HG03432 (cell line): Measurements from ENCODE around the gene INTS15.

Experiments used
- ATAC-seq: cut with Tn5 transposase; IDR thresholded peaks from one replicate; pipeline ENCODE4 v1.9.1; 2021; ENCODE audit warnings: mild to moderate bottlenecking, moderate library complexity; ENCODE audit not compliant: unreplicated experiment

INTS15 gene

DNA sequence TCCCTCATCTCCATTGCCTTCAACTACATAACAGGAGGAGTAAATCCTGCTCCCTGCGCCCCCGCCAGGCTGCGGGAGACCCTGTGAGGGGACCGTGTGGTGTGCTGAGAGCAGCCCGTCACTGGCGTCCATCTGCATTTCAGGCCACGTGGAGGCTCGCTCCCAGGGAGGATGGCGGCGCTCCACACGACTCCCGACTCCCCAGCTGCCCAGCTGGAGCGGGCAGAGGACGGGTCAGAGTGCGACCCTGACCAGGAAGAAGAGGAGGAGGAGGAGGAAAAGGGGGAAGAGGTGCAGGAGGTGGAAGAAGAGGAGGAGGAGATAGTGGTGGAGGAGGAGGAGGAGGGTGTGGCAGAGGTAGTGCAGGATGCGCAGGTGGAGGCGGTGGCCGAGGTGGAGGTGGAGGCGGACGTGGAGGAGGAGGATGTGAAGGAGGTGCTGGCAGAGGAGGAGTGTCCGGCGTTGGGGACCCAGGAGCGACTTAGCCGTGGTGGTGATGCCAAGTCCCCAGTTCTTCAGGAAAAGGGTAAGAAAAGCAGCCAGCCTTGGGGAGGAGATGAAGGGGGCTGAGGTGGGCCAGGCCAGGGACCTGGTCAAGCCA, 52.5 kb downstream of the INTS15 start:
- ATAC-seq = no peak

DNA sequence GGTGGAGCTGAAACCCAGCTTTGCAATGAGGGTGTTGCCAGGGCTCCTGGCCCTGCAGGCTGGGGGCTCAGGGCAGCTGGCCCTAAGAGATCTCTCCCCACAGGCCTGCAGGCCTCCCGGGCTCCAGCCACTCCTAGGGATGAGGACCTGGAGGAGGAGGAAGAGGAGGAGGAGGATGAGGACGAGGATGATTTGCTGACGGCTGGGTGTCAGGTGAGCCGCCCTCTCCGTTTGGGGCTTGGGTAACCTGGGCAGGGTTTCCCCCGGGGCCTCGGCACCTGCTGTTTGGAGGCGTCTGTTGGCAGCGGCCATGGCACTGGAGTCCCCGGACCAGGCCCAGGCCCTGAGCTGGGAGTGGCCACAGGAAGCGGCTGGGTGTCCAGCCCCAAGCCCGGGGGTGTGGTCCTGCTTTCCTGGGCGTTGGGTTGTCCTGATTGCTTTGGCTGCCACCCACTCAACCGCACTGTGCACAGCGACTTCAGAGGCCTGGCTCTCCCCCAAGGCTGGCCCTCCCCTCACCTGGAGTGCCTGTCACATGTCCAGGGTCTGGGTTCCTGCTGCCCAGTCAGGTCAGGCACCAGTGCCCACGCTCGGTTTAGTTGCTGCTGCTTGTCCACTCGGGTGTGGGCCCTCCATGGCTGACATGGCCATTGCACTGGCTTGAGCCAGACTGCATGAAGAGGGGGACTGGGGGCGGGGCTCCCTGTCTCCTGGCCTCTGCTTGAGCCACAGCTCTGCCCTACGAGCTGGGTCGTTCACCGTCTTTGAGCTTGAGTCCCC, 53.2 kb downstream of the INTS15 start:
- ATAC-seq = no peak

- ATAC-seq = no peak
Measured at GRCh38 chr7:6643915-6644625, 54.2 kb downstream of the INTS15 start.

DNA sequence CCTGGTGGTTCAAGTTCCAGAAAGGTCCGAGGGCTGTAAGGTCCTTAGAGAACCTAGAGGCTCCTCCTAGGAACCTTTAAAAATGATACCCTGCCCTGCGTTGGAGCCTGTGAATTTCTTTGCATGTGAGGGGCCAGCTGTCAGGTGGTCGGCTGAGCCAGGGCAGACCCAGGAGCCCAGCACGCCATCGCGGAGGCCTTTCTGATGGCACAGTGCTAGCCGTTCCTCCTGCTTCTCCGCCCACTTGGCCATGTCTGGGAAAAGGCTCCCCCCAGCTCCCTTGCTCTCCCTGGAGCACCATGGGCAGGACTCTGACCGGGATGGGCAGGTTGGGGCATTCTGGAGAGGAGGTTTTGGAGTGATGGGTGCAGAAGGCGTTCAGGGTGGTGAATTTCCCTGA, 54.9 kb downstream of the INTS15 start:
- ATAC-seq = no peak

DNA sequence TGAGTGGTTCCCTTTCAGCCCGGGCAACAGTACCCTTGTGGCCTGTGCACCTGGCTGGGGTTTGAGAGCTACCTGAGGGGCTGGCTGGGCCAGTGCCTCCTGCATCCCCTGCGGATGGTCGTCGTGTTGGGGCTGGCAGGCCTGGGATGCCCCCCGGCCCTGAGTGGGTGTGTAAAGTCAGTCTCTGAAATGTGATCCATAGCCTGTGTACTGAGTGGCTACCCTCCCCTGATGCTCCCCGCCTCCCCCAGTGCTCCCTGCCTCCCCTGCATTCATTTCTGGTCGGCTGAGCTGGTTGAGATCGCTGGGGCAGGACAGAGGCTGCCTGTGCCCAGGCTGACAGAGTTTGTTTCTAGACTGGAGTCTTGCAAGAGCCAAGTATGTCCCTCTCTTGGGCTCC, 56.6 kb downstream of the INTS15 start:
- ATAC-seq = no peak

DNA sequence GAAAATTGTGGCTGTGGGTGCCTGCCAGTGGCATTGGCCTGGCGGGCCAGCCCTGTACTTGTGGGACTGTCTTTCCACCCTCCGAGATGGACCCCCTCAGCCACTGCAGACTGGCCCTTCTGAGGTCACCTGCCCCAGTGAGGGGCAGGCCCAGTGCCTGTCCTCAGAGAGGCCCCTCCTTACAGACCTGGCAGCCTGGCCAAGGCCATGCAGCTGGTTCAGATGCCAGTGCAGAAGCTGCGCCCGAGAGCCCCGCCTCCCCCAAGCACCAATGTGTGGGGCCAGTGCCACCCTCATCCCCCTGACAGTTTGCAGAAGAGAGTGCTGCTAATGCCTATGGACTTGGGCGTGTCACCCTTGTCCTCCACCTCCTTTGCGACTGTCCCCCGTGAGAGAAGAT, 57.3 kb downstream of the INTS15 start:
- no peak for ATAC-seq

- no peak for ATAC-seq
Measured at GRCh38 chr7:6647541-6647940, 57.7 kb downstream of the INTS15 start.

DNA sequence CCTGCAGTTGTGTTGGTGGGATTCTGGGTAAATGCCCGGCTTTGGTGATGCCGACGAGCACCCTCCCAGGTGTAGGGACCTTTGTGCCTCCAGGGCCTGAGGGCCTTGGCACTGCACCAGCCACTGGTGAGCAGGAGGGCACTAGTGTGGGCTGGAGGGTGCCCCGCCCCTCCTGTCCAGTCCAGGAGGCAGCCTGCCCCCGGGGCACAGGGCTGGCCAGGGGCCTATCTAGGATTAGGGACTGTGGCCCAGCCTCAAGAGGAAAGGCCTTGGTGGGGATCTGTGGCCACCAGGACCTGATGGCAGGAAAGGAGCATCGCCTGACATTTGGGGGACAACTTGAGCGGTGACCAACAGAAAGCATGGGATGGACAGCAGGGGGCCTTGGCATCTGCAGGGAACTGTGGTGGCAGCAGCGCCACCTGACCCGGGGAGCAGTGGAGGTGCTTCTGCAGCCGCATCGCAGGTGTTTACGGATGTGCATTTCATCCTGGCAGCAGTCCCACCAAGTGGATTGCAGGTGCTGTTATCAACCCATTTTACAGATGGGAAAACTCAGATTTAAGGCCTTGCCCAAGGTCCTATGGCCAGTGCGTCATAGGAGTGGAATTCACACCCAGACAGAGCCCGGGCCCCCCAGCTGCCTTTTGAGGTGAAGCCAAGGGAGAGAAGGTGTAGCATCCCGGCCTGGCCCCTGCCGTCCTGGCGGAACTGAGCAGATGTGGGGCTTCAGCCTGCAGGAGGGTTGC, 58.4 kb downstream of the INTS15 start:
- no peak for ATAC-seq

GRCh38 chr7:6648815-6649104, 58.9 kb downstream of the INTS15 start:
- no peak for ATAC-seq

DNA sequence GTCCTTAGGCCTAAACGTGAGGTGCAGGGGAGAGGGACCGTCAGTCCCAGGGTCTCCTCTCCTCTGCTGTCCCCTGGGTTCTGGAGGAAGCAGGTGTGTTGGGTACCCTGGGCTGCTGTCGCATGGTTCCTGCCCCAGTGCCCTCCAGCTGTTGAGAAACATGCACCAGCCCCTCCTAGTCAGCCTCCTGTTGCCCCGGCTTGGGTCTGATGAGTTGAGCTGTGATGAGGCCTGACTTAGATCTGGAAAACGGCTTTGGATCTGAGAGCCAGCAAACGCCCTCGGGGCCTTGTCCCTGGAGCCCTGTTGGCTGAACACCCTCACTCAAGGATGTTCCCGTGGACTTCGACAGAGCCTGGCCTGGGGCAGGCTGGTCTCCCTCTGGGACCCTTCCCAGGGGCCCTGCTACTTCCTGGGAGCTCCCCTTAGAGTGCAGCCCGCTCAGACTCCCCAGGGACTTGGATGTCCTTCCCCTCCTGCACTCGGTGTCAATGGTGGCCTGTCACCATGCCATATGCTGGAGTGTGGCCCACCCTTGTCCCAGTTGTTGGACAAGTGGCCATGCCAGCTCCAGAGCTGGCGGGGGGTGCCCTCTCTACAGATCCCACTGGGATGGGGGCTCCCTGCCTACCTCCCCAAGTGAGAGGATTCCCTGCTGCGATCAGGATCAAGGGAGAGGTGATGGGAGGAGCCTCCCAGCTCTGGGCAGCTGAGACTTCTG, 59.6 kb downstream of the INTS15 start:
- no peak for ATAC-seq

GRCh38 chr7:6650086-6650485, 60.3 kb downstream of the INTS15 start:
- no peak for ATAC-seq

DNA sequence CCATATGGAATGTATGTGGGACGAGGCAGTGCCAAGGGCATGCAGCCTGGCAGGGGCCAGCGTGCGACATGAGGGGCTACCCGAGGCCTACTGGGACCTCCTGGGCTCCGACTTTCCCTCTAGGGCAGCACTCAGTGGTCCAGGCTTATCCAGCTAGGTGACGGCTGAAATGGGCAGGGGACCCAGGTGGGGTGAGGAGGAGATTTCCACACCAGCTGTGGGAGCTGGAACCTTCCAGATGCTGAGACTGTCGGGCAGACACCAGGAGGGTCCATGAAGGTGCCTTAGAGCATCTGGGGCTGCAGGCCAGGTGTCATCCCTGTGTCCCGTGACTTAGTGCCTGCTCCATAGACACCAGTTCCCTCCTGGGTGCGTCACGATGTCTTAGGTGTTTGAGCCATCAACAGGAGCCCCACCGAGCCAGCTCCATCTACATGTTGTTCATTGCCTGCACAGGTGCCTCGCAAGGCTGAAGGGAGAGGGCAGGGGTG, 60.7 kb downstream of the INTS15 start:
- ATAC-seq = no peak

- no peak for ATAC-seq
Measured at GRCh38 chr7:6651851-6652445, 62.1 kb downstream of the INTS15 start.

DNA sequence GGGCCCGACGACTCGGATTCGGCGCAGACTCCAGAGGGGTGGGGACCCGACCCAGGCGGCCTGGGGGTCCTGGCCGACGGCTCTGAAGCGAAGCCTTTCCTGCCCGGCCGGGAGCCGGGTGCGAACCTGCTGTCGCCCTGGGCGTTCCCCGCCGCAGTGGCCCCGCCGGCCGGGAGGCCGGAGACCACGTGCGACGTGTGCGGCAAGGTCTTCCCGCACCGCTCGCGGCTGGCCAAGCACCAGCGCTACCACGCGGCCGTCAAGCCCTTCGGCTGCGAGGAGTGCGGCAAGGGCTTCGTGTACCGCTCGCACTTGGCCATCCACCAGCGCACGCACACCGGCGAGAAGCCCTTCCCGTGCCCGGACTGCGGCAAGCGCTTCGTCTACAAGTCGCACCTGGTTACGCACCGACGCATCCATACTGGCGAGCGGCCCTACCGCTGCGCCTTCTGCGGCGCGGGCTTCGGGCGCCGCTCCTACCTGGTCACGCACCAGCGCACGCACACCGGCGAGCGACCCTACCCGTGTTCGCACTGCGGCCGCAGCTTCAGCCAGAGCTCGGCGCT, 62.7 kb downstream of the INTS15 start:
- ATAC-seq = no peak

- ATAC-seq = no peak
Measured at GRCh38 chr7:6653071-6654003, 63.5 kb downstream of the INTS15 start.

DNA sequence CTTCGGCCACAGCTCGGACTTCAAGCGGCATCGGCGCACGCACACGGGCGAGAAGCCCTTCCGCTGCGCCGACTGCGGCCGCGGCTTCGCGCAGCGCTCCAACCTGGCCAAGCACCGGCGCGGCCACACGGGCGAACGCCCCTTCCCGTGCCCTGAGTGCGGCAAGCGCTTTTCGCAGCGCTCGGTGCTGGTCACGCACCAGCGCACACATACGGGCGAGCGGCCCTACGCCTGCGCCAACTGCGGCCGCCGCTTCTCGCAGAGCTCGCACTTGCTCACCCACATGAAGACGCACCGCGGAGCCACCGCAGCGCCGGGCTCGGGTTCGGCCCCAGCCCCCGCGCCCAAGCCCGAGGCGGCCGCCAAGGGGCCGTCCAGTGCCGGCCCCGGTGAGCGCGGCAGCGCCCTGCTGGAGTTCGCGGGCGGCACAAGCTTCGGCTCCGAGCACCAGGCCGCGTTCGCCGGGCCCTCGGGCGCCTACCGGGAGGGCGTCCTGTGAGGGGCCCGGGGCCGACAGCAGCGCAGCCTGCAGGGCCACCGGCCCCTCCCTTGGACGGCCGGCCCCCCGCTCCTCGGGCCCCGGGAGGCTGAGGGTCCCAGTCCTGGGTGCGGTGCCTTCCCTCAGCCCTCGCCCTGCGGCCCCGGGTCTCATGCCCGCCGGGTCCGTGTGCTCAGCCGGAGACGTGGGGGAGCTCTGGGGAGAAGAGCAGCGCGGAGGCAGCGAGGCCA, 64.5 kb downstream of the INTS15 start:
- no peak for ATAC-seq

DNA sequence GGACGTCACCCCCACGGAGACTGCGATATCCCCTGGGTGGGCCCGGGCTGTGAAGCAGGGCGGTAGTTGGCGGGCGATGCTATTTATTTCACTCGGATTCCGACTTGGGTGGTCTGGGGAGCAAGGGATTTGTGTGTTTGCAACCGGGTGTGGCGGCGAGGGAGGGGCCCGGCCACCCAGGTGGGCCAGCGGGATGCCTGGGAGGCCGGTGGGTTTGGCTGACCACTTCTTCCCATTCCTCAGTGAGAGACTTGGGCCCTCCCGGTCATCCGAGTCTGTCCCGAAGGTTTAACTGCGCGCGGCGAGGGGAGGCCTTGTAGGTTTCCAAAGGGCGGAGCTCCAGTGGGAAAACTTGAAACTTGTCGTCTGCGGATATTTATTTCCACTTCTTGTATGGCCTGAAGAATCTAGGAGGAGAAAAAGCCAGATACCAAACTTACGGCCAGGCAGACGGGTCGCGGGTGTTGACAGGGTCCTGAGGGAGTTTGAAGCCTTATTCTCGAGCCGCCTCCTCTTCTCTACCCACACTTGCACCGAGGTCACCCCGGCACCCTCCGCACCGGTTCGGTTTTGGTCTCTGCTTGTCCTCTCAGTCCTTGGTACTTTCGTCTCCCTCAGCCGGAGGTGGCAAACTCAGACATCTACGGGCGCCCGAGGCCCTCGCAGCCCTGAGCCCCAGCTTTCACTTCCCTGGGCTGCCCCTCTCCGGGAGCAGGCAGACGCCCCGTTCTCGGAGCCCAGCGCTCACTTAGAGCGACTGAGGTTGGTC, 65.2 kb downstream of the INTS15 start:
- ATAC-seq = no peak
